OCI-M2 (cell line): ENCODE results near the gene KCNAB3.

Experiments used
- DNase-seq: peaks from one replicate; lab custom pipeline; 2025; ENCODE audit not compliant: unreplicated experiment; lab: John Stamatoyannopoulos, UW

The KCNAB3 gene

DNA sequence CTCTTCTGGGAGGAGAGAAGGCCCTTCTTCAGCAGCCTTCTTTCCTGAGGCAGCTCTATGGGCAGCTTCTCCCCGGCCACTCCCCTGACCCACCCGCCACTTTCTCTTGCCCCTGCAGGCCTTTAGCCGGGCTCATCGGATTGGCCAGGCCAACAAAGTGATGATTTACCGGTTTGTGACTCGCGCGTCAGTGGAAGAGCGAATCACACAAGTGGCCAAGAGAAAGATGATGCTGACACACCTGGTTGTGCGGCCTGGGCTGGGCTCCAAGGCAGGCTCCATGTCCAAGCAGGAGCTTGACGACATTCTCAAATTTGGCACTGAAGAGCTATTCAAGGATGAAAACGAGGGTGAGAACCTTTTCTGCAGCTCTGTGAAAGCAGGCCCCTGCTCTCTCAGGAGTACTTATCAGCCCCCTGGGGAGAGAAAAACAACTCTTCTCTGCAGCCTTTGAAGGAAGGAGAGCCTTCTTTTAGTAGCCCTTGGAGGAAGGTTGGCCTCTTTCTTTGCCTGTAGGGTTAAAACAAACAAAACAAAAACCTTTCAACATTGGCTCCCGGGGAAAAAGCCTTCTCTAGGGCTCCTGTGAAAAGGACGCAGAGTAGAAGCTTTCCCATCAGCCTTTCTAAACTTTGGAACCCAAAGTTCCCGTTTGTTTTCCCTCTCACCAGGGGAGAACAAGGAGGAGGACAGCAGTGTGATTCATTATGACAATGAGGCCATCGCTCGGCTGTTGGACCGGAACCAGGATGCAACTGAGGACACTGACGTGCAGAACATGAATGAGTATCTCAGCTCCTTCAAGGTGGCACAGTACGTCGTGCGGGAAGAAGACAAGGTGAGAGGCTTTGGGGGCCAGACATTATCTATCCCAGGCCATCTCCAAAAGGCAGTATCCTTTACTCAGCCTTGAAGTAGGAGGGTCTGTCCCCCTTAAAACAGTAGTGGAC is 26.2 kb downstream of the KCNAB3 start:
- DNase-seq, result no peak

- no peak for DNase-seq
Measured at GRCh38 chr17:7897773-7898172, 31.9 kb downstream of the KCNAB3 start.

GRCh38 chr17:7897090-7897489 is 32.6 kb downstream of the KCNAB3 start:
- DNase-seq, result no peak

DNA sequence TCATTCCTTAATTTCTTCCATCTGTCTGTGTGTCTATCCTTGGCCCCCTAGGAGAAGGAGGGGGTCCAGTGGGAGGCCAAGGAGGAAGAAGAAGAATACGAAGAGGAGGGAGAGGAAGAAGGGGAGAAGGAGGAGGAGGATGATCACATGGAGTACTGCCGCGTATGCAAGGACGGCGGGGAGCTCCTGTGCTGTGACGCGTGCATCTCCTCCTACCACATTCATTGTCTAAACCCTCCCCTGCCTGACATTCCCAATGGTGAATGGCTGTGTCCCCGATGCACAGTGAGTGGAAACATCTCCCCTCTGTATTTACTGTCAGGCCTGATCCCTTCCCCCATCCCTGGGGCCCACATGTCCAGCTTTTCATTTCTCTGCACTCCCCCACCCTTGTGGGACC is 34.8 kb downstream of the KCNAB3 start:
- DNase-seq, result no peak

DNA sequence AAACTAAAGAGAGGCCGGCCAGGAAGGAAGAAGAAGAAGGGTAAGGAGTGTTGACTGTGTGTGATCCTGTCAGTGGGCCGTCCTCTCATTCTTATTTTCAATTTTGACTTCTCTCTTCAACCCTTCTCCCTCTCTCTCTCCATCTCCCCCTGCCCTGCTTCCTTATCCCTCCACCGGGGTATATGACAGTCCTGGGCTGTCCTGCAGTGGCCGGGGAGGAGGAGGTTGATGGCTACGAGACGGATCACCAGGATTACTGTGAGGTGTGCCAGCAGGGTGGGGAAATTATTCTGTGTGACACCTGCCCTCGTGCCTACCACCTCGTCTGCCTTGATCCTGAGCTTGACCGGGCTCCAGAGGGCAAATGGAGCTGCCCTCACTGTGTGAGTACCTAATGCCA is 35.4 kb downstream of the KCNAB3 start:
- DNase-seq, result no peak

GRCh38 chr17:7893187-7893880 is 36.3 kb downstream of the KCNAB3 start:
- DNase-seq, result no peak

- no peak for DNase-seq
Measured at GRCh38 chr17:7889166-7889955, 40.3 kb downstream of the KCNAB3 start.

DNA sequence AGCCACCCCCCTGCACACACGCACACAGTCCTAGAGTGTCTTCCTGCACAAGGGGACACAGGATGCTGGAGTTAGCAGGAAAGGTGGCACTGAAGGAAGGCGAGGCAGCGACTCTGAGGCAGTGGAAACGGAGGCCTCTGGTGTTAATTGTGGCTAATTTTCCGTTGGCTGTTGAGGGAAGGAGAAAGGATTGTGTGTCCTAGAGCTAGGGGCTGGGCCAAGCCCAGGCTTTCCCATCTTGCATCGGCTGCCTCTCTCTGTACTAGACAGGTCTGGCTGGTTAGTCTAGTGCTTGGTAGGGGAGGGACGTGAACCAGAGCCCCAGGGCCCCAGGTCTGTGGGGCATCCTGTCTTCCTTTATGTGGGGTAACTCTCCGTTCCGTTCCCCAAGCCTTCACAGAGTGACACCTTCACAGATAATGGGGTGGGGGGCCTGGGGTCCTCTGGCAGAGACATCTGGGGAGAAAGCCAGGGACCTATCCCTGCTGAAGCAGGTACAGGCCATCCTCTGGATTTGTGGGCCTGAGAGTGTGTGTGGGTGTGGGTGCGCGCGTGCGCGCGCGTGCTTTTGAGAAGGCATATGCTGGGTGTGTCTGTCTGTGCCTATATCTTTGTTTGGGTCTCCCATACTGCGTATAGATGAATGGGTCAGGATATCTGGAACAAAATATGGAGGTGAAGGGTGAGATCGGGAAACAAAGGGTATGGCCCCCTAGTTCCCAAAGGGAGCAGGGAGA is 41.3 kb downstream of the KCNAB3 start, which contains the start of gene CHD3:
CHD3 (plus strand) TSS at position 606 of the 737 bp plus-strand sequence. CDS start 212 bp downstream, outside the sequence.
- no peak for DNase-seq

- no peak for DNase-seq
Measured at GRCh38 chr17:7887482-7888183, 42.0 kb downstream of the KCNAB3 start.

- no peak for DNase-seq
Measured at GRCh38 chr17:7887038-7887481, 42.6 kb downstream of the KCNAB3 start.

DNA sequence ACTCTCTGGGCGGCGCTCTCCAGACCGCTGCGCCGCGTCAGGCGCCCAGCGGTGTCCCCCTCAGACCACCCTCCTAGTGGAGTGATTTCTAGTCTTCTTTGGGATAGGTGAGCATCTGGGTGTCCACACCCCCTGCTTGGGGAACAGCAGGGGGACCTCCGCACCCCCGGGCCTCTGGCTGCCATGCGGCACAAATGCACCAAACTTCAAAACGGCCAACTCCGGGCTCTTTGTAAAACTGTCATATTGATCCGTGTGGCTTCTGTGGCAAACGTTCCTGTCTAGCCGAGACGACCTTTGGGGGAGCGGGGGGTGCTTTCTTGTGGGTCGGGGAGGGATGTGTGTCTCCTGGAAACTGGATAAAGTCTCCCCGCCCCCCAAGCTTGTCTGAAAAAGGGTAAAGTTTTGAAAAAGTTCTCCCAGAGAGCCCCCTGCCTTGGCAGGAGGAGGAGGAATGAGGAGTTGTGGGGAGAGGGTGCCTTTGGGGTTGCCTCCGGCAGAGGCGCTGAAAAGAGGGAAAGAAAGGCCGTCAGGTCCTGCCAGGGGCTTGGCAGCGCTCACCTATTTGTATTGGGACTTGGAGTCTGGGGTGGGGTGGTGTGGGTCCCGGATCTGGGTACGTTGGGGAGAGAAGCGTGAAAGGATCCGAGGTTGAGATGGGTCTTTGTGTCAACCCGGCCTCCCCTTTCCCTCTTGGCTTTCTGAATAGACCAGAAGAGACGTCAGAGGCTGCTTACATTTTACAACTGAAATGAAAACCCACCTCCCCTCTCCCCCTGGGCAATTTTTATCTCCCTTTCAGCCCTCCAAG is 43.2 kb downstream of the KCNAB3 start:
- no peak for DNase-seq

- no peak for DNase-seq
Measured at GRCh38 chr17:7885367-7886226, 44.1 kb downstream of the KCNAB3 start.

GRCh38 chr17:7884581-7885366 is 44.9 kb downstream of the KCNAB3 start:
- no peak for DNase-seq

GRCh38 chr17:7883781-7884386 is 45.8 kb downstream of the KCNAB3 start:
- DNase-seq, result no peak

GRCh38 chr17:7882629-7883028 is 47.0 kb downstream of the KCNAB3 start:
- no peak for DNase-seq

- no peak for DNase-seq
Measured at GRCh38 chr17:7882068-7882467, 47.6 kb downstream of the KCNAB3 start.
